Activated naive CD4-positive, alpha-beta T cell treated with anti-CD3 and anti-CD28 coated beads, Interleukin-2, amount 10 ng/mL, durations not matched to agents 7 days and 5 days (primary cell): ENCODE measurements around the gene MAPKAPK5.
"Not testable (repeated sequence)": the region's sequence is repeated elsewhere in the genome, so short reads cannot be mapped to it uniquely, and the experiment has no call there.

Source experiments
- CTCF ChIA-PET: fragments of 350-600 bp; sonication (Branson Sonifier 250); formaldehyde crosslinking; loops from one replicate; lab custom pipeline; 2021; ENCODE audit warnings: antibody characterized with exemption; lab: Charles Lee
- DNase-seq: peaks from one replicate; pipeline ENCODE4 v3.0.0-alpha.2; 2020
- H3K27ac Mint-ChIP-seq: one replicate; pipeline ENCODE4 v1.8.0; 2021; ENCODE audit warnings: mild to moderate bottlenecking, moderate library complexity, mixed read lengths
- H3K27me3 Mint-ChIP-seq: one replicate; pipeline ENCODE4 v1.8.0; 2021; ENCODE audit warnings: mild to moderate bottlenecking, mixed read lengths
- H3K36me3 Mint-ChIP-seq: one replicate; pipeline ENCODE4 v1.8.0; 2021; ENCODE audit warnings: mixed read lengths
- H3K4me1 Mint-ChIP-seq: one replicate; pipeline ENCODE4 v1.8.0; 2021; ENCODE audit warnings: mixed read lengths
- H3K4me3 Mint-ChIP-seq: one replicate; pipeline ENCODE4 v1.8.0; 2021; ENCODE audit warnings: mild to moderate bottlenecking, moderate library complexity, mixed read lengths
- H3K9me3 Mint-ChIP-seq: one replicate; pipeline ENCODE4 v1.8.0; 2021; ENCODE audit warnings: mixed read lengths

MAPKAPK5 gene

DNA sequence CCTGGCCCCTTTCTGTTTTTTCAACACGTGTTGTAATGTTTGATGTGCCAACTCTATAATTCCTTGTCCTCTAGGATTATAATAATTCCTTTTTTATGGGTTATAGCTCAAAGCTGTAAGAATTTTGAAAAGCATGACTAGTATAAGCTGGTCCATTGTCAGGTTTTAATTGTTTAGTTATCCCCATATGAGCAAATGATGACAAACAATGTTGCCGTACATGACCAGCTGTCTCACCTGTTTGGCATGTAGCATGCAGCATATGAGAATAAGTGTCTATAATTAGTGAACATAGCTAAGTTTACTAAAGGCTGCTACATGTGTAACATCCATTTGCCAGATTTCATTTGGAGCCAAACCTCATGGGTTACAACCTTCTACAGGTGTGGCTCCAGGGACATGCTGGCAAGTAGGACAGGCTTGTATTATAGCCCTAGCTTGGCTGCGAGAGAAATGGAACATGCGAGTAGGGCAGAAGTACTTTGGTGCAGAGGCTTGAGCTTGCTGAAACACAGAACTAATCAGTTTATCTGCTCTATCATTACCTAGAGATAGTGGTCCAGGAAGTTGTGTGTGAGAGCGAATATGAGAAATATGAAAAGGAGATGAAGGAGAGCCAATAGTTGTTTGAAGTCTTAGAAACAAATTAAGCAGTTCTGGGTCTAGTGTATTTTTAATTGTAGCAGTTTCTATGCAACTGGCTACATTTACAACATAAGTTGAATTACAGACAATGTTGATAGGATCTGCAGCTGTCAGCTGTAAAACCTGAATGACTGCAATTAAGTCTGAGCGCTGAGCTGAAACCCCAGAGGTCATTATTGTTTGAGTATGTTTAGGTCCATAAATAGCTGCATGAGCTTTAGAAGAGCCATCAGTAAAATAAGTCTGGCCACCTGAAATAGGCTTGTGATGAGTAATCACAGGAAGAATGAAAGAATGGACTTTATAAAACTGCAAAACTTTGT lies 22.6 kb upstream of the MAPKAPK5 start:
- H3K4me1 Mint-ChIP-seq: no peaks in the 10 kb centered on the region
- peaks cover 32% of the 10 kb centered on the region for H3K27me3 Mint-ChIP-seq
- H3K36me3 Mint-ChIP-seq: no peaks in the 10 kb centered on the region
- CTCF ChIA-PET: interaction anchor here (0.6 to 1.4 kb wide), 3 partner anchors 66 to 477 kb away, joined by 3 read pairs; no protein-coding TSS in a partner anchor
- no peak overlapping the region for H3K4me3 Mint-ChIP-seq
- no peaks in the 10 kb centered on the region for H3K9me3 Mint-ChIP-seq
- no peak overlapping the region for H3K27ac Mint-ChIP-seq
- DNase-seq: no peak

DNA sequence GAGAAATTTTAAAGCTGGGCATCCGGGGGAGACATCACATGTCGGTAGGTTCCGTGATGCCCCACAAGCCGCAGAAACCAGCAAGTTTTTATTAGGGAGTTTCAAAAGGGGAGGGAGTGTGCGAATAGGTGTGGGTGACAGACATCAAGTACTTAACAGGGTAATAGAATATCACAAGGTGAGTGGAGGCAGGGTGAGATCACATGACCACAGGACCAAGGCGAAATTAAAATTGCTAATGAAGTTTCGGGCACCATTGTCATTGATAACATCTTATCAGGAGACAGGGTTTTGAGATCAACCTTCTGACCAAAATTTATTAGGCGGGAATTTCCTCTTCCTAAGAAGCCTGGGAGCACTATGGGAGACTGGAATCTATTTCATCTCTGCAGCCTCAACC lies 21.2 kb upstream of the MAPKAPK5 start:
- DNase-seq, CTCF ChIA-PET, H3K27ac Mint-ChIP-seq, H3K36me3 Mint-ChIP-seq, H3K9me3 Mint-ChIP-seq, H3K4me3 Mint-ChIP-seq, H3K4me1 Mint-ChIP-seq: not testable (repeated sequence)
- peaks cover 40% of the 10 kb centered on the region for H3K27me3 Mint-ChIP-seq

DNA sequence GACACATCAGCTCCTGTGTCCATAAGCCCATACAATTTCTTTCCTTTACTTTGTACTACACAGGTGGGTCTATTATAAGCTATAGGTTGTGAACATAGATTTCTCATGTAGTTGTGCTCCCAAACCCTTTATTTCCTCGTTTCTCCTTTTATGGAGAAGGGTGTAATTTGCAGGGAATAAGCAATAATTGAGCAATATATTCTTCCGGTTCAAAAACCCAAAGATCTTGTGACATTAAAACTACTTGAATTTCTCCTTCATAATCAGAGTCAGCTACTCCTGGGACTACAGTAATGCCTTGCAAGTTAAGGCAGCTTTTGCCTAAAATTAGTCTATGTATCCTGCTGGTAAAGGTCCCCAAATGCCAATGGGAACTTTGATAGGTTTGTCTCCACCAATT lies 19.1 kb upstream of the MAPKAPK5 start:
- DNase-seq: no peak
- Mint-ChIP-seq H3K27me3 (peaks cover 35% of the 10 kb centered on the region), H3K9me3 (no peaks in the 10 kb centered on the region), H3K36me3 (no peaks in the 10 kb centered on the region), H3K4me1 (no peaks in the 10 kb centered on the region), H3K27ac (no peak overlapping the region), H3K4me3 (no peak overlapping the region)
- CTCF ChIA-PET: no interaction called here

DNA sequence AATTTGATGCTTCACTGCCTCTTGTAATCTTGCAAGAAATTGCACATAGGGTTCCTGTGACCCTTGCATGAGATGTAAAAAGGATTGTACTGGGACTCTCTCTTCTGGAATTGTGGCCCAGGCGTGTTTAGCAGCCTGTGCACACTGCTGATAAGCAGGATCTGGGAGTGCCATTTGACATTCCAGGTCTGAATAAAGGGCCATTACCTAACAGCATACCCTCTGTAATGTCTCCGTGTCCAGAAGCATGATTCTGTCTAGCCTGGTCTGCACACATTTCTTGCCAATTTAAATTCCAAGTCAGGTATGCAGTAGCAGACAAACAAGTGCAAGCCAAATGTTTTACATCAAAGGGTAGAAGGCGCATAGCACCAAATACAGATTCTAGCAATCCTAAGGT lies 18.1 kb upstream of the MAPKAPK5 start:
- H3K4me1 Mint-ChIP-seq: no peaks in the 10 kb centered on the region
- H3K36me3 Mint-ChIP-seq: no peaks in the 10 kb centered on the region

DNA sequence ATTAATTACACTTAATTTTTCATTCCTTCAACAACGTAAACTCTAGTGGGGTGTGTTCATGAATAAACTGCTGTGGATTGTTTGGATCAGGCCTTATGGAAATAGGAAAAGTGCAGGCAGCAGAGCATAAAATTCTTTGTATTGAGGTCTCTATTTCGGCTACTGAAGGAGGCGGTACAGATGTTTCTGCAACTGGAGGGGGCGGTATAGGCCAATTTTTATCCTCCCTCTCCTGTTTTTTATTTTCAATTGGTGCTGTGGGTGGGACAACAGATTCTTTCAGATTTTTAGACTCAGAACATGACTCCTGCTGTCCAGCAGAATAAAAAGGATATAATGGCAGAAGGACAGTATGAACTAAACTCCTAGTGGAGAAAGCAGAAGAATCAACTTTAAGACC lies 17.7 kb upstream of the MAPKAPK5 start:
- DNase-seq: peak; percentile 39
- H3K36me3 Mint-ChIP-seq, CTCF ChIA-PET, H3K4me1 Mint-ChIP-seq, H3K27ac Mint-ChIP-seq, H3K9me3 Mint-ChIP-seq, H3K4me3 Mint-ChIP-seq: not testable (repeated sequence)
- H3K27me3 Mint-ChIP-seq: peaks cover 39% of the 10 kb centered on the region

More for the DNA sequence above, 18.1 kb upstream of the MAPKAPK5 start:
- CTCF ChIA-PET: no interaction called here
- Mint-ChIP-seq H3K9me3 (no peaks in the 10 kb centered on the region), H3K4me3 (no peak overlapping the region), H3K27me3 (peaks cover 39% of the 10 kb centered on the region), H3K27ac (no peak overlapping the region)
- no peak for DNase-seq

DNA sequence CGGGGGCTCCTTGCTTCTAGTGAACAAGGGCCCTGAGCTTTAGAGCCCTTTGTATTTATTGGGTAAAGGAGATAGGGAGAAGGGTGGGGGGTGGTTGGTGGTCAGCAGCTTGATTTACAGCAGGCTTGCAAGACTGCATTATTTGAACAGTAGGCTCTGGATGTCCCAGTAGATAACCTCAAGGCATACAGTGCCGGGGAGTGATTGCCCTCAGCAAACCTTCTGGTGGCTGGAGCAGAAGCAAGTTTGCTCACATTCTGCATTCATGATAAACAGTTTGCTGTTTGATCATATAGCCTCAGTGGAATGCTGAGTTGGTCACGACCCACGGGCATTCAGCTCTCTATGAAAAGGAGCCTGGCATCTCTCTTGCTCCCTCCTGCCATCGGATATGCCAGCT lies 16.5 kb upstream of the MAPKAPK5 start:
- CTCF ChIA-PET: interaction anchor here (1.3 kb wide), 1 partner anchor 12 kb away, joined by 6 read pairs; no protein-coding TSS in a partner anchor
- Mint-ChIP-seq H3K27ac (no peak overlapping the region), H3K4me3 (no peak overlapping the region), H3K9me3 (no peaks in the 10 kb centered on the region), H3K4me1 (no peaks in the 10 kb centered on the region), H3K36me3 (no peaks in the 10 kb centered on the region), H3K27me3 (peaks cover 39% of the 10 kb centered on the region)
- no peak for DNase-seq

DNA sequence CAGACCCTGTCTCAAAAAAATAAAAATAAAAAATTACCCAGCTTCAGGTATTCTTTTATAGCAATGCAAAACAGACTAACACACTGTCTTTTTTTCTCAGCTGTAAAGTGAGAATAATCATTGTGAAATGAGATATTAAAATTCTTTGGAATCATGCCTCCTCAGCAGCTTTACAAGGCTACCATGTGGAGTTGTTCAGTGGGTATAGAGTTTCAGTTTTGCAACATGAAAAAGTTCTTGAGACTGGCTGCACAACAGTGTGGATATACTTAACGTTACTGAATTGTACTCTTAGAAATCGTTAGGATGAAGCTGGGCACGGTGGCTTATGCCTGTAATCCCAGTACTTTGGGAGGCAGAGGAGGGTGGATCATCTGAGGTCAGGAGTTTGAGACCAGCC lies 15.7 kb upstream of the MAPKAPK5 start:
- Mint-ChIP-seq H3K27me3 (peaks cover 32% of the 10 kb centered on the region), H3K36me3 (no peaks in the 10 kb centered on the region), H3K27ac (no peak overlapping the region), H3K4me3 (no peak overlapping the region), H3K9me3 (no peaks in the 10 kb centered on the region), H3K4me1 (no peaks in the 10 kb centered on the region)
- CTCF ChIA-PET: interaction anchor here (0.8 to 1.3 kb wide), 4 partner anchors 13 to 429 kb away, joined by 3 to 6 read pairs (median 3); partner anchors contain the start of gene MAPKAPK5
- DNase-seq: no peak

DNA sequence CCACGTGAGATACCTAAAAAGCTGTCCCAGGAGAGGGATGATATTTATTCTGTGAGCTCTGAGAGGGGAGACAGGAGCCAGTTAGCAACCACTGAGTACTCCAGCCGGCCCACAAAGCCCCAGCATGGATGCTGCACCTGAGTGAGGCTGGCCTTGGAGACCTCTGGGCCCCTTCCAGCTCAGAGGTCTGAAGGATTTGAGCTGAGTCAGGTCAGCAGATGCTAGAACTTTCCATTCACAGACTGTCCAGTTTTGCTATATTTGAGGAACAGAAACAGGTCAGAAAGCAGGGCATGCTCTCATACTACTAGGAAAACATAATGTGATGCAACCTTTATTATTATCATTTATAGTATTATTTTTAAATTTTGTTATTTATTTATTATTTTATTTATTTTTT lies 15.0 kb upstream of the MAPKAPK5 start:
- Mint-ChIP-seq H3K36me3 (no peaks in the 10 kb centered on the region), H3K4me3 (no peak overlapping the region), H3K9me3 (no peaks in the 10 kb centered on the region), H3K27me3 (peaks cover 27% of the 10 kb centered on the region), H3K4me1 (no peaks in the 10 kb centered on the region), H3K27ac (no peak overlapping the region)
- DNase-seq: no peak
- CTCF ChIA-PET: interaction anchor here (0.6 to 1.1 kb wide), 4 partner anchors 12 to 430 kb away, joined by 3 to 4 read pairs (median 3); partner anchors contain the start of gene MAPKAPK5

DNA sequence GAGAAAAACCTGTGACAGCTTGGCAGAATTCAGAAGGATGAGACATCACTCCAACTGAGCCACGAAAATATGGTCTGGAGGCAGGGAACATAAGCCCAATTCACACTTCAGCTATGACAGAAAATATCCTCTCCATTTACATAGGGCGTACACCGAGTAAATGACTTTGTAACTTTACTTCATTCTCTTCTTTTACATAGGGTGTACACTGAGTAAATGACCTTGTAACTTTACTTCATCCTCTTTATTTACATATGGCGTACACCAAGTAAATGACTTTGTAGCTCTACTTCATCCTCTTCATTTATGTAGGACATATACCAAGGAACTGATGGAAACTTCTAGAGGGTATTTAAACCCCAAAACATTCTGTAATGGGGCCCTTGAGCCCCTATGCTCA lies 14.1 kb upstream of the MAPKAPK5 start:
- no peaks in the 10 kb centered on the region for H3K4me1 Mint-ChIP-seq
- CTCF ChIA-PET: interaction anchor here (1.3 kb wide), 1 partner anchor 15 kb away, joined by 5 read pairs; no protein-coding TSS in a partner anchor
- no peak overlapping the region for H3K4me3 Mint-ChIP-seq
- H3K9me3 Mint-ChIP-seq: peaks cover 1% of the 10 kb centered on the region
- H3K27me3 Mint-ChIP-seq: peaks cover 25% of the 10 kb centered on the region
- DNase-seq: no peak
- no peak overlapping the region for H3K27ac Mint-ChIP-seq
- H3K36me3 Mint-ChIP-seq: peaks cover 5% of the 10 kb centered on the region

DNA sequence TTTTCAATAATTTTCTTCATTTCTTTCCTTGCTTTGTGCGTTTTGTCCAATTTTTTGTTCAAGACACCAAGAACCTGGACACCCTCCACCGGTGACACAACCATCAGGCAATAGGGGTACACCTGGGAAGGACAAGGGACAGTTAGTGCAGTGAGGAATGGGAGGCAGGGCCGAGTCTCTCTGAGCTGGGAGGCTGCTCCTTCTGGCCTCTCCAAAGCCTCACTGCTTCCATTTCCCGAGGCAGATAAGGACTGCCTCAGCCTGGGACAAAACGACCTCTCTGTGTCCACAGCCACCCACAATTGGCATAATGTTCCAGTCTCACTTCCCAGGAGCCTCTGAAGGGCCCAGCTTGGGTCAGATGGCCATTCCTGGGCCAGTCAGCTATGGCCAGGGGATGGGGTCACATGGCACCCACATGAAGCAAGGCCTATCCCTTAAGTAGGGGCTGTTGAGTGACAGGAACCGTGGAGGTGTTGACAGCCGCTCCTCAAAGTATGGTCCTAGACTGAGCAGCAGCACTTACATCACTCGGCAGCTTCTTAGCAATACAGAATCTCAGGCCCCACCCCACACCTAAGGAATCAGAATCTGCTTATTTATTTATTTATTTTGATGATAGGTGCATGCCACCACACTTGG lies 13.6 kb upstream of the MAPKAPK5 start:
- no peak overlapping the region for H3K27ac Mint-ChIP-seq
- DNase-seq: no peak
- peaks cover 5% of the 10 kb centered on the region for H3K36me3 Mint-ChIP-seq
- H3K9me3 Mint-ChIP-seq: peaks cover 3% of the 10 kb centered on the region
- H3K4me1 Mint-ChIP-seq: no peaks in the 10 kb centered on the region
- H3K4me3 Mint-ChIP-seq: no peak overlapping the region
- CTCF ChIA-PET: interaction anchor here (1.3 kb wide), 1 partner anchor 16 kb away, joined by 5 read pairs; no protein-coding TSS in a partner anchor
- H3K27me3 Mint-ChIP-seq: peaks cover 20% of the 10 kb centered on the region

DNA sequence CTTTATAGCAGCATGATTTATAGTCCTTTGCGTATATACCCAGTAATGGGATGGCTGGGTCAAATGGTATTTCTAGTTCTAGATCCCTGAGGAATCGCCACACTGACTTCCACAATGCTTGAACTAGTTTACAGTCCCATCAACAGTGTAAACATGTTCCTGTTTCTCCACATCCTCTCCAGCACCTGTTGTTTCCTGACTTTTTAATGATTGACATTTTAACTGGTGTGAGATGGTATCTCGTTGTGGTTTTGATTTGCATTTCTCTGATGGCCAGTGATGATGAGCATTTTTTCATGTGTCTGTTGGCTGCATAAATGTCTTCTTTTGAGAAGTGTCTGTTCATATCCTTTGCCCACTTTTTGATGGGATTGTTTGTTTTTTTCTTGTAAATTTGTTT lies 12.4 kb upstream of the MAPKAPK5 start:
- H3K27ac Mint-ChIP-seq, H3K9me3 Mint-ChIP-seq, DNase-seq, H3K4me3 Mint-ChIP-seq, H3K4me1 Mint-ChIP-seq, H3K36me3 Mint-ChIP-seq, CTCF ChIA-PET: not testable (repeated sequence)
- H3K27me3 Mint-ChIP-seq: peaks cover 22% of the 10 kb centered on the region

DNA sequence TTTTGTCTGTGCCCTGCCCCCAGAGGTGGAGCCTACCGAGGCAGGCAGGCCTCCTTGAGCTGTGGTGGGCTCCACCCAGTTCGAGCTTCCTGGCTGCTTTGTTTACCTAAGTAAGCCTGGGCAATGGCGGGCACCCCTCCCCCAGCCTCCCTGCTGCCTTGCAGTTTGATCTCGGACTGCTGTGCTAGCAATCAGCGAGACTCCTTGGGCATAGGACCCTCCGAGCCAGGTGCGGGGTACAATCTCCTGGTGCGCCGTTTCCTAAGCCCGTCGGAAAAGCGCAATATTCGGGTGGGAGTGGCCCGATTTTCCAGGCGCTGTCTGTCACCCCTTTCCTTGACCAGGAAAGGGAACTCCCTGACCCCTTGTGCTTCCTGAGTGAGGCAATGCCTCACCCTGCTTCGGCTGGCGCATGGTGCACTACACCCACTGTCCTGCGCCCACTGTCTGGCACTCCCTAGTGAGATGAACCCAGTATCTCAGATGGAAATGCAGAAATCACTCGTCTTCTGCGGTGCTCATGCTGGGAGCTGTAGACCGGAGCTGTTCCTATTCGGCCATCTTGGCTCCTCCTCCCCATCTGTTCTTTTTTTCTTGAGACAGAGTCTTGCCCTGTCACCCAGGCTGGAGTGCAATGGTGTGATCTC lies 7.2 kb upstream of the MAPKAPK5 start:
- CTCF ChIA-PET: interaction anchor here (1.2 kb wide), 1 partner anchor 22 kb away, joined by 3 read pairs; no protein-coding TSS in a partner anchor
- Mint-ChIP-seq H3K27ac (peak overlapping the region; percentile 84), H3K27me3 (peaks cover 13% of the 10 kb centered on the region), H3K36me3 (peaks cover 34% of the 10 kb centered on the region), H3K4me1 (peaks cover 43% of the 10 kb centered on the region)
- not testable (repeated sequence) for H3K9me3 Mint-ChIP-seq, H3K4me3 Mint-ChIP-seq
- peak; percentile 74 for DNase-seq

DNA sequence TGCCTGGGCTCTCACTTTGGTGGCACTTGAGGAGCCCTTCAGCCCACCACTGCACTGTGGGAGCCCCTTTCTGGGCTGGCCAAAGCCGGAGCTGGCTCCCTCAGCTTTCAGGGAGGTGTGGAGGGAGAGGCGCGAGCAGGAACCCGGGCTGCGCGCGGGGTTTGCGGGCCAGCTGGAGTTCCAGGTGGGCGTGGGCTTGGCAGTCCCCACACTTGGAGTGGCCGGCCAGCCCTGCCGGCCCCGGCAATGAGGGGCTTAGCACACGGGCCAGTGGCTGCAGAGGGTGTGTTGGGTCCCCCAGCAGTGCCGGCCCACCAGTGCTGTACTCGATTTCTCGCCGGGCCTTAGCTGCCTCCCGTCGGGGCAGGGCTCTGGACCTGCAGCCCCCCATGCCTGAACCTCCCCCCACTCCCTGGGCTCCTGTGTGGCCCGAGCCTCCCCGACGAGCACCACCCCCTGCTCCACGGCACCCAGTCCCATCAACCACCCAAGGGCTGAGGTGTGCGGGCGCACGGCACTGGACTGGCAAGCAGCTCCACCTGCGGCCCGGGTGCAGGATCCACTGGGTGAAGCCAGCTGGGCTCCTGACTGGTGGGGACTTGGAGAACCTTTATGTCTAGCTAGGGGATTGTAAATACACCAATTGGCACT lies 6.4 kb upstream of the MAPKAPK5 start:
- not testable (repeated sequence) for H3K9me3 Mint-ChIP-seq, H3K4me3 Mint-ChIP-seq, DNase-seq
- CTCF ChIA-PET: interaction anchor here (1.2 kb wide), 1 partner anchor 23 kb away, joined by 3 read pairs; no protein-coding TSS in a partner anchor
- H3K4me1 Mint-ChIP-seq: peaks cover 51% of the 10 kb centered on the region
- peaks cover 41% of the 10 kb centered on the region for H3K36me3 Mint-ChIP-seq
- peak overlapping the region; percentile 53 for H3K27ac Mint-ChIP-seq
- H3K27me3 Mint-ChIP-seq: peaks cover 13% of the 10 kb centered on the region
